Astrocyte (in vitro differentiated cells and primary cell): ENCODE data around the gene DZIP1. TPM values are rescaled to one million over a fixed set of nuclear protein-coding genes. Genes with fewer than 3 reads are reported as not detected.

Source experiments
- DNase-seq: peaks from one replicate; pipeline ENCODE4 v3.0.0-alpha.2; 2010; ENCODE audit warnings: low read depth
- FAIRE-seq: peaks from 2 replicates; lab custom pipeline; 2011; peaks lifted over from hg19 to GRCh38; lab: Jason Lieb, UNC
- H2AFZ ChIP-seq: 2 replicates; pipeline ENCODE4 v1.6.0; 2012; ENCODE audit warnings: low read depth, low read length, inconsistent platforms
- H3K27ac ChIP-seq: 2 replicates; pipeline ENCODE4 v1.5.1; 2011; ENCODE audit warnings: low read depth, low read length, inconsistent platforms
- H3K27me3 ChIP-seq: 2 replicates; pipeline ENCODE4 v1.6.0; 2011; ENCODE audit warnings: low read length, inconsistent platforms; ENCODE audit not compliant: insufficient read depth
- H3K36me3 ChIP-seq: 2 replicates; pipeline ENCODE4 v1.5.1; 2011; ENCODE audit warnings: low read length, inconsistent platforms; ENCODE audit not compliant: insufficient read depth
- H3K4me1 ChIP-seq: 2 replicates; pipeline ENCODE4 v1.5.1; 2011; ENCODE audit warnings: low read length, inconsistent platforms; ENCODE audit not compliant: insufficient read depth
- H3K4me2 ChIP-seq: 2 replicates; pipeline ENCODE4 v1.6.0; 2012; ENCODE audit warnings: low read length, inconsistent platforms
- H3K4me3 ChIP-seq: 2 replicates; pipeline ENCODE4 v1.5.1; 2011; ENCODE audit warnings: low read depth, mild to moderate bottlenecking, low read length, inconsistent platforms; ENCODE audit not compliant: insufficient read depth
- H3K79me2 ChIP-seq: 2 replicates; pipeline ENCODE4 v1.6.0; 2012; ENCODE audit warnings: mild to moderate bottlenecking, low read length, inconsistent platforms; ENCODE audit not compliant: insufficient read depth
- H3K9ac ChIP-seq: 2 replicates; pipeline ENCODE4 v1.6.0; 2012; ENCODE audit warnings: mild to moderate bottlenecking, low read length, inconsistent platforms
- H3K9me3 ChIP-seq: 2 replicates; pipeline ENCODE4 v1.5.1; 2012; ENCODE audit warnings: low read depth, mild to moderate bottlenecking, low read length, inconsistent platforms; ENCODE audit not compliant: insufficient read depth
- H4K20me1 ChIP-seq: 2 replicates; pipeline ENCODE4 v1.6.0; 2012; ENCODE audit warnings: low read length, inconsistent platforms; ENCODE audit not compliant: insufficient read depth
- H3K27ac Mint-ChIP-seq: one replicate; pipeline ENCODE4 v1.8.0; 2021; ENCODE audit warnings: mild to moderate bottlenecking, mixed read lengths; ENCODE audit not compliant: unreplicated experiment
- H3K27me3 Mint-ChIP-seq: one replicate; pipeline ENCODE4 v1.8.0; 2021; ENCODE audit warnings: low read depth, mixed read lengths; ENCODE audit not compliant: unreplicated experiment
- H3K36me3 Mint-ChIP-seq: one replicate; pipeline ENCODE4 v1.8.0; 2021; ENCODE audit warnings: low read depth, mixed read lengths; ENCODE audit not compliant: unreplicated experiment
- H3K4me1 Mint-ChIP-seq: one replicate; pipeline ENCODE4 v1.8.0; 2021; ENCODE audit warnings: low read depth, mixed read lengths; ENCODE audit not compliant: unreplicated experiment
- H3K4me3 Mint-ChIP-seq: one replicate; pipeline ENCODE4 v1.8.0; 2021; ENCODE audit warnings: mild to moderate bottlenecking, moderate library complexity, mixed read lengths; ENCODE audit not compliant: unreplicated experiment
- H3K9me3 Mint-ChIP-seq: one replicate; pipeline ENCODE4 v1.8.0; 2021; ENCODE audit warnings: mild to moderate bottlenecking, mixed read lengths; ENCODE audit not compliant: unreplicated experiment
- CTCF ChIP-seq: IDR thresholded peaks from 2 replicates; pipeline ENCODE4 v1.5.1; 2011; ENCODE audit warnings: low read depth, mild to moderate bottlenecking, inconsistent platforms, low read length, moderate library complexity; ENCODE audit not compliant: insufficient read depth
- EZH2 ChIP-seq: IDR thresholded peaks from 2 replicates; pipeline ENCODE4 v1.6.1; 2012; ENCODE audit warnings: mild to moderate bottlenecking, low read length, inconsistent platforms; ENCODE audit not compliant: insufficient read depth
- total RNA-seq: library from RNA; stranded (reverse); gene quantifications from 2 replicates; pipeline ENCODE4 v1.2.1, GENCODE V29; 2021

DZIP1 gene
- total RNA-seq, 1 donor from 2014 or later = 52.4 TPM

GRCh38 chr13:95557013-95557412 lies 87.5 kb downstream of the DZIP1 start:
- Histone ChIP-seq H3K27me3 (peaks cover 23% of the 10 kb centered on the region), H3K4me2 (no peak overlapping the region), H3K79me2 (no peaks in the 10 kb centered on the region), H3K27ac (no peak overlapping the region), H3K4me1 (no peaks in the 10 kb centered on the region), H3K36me3 (no peaks in the 10 kb centered on the region), H3K9me3 (no peaks in the 10 kb centered on the region), H2AFZ (no peak overlapping the region), H3K4me3 (no peak overlapping the region), H3K9ac (no peak overlapping the region), H4K20me1 (no peaks in the 10 kb centered on the region)
- Mint-ChIP-seq H3K4me1 (no peaks in the 10 kb centered on the region), H3K36me3 (no peaks in the 10 kb centered on the region), H3K27ac (no peak overlapping the region), H3K4me3 (no peak overlapping the region), H3K27me3 (peaks cover 22% of the 10 kb centered on the region), H3K9me3 (peaks cover 2% of the 10 kb centered on the region)
- FAIRE-seq = no peak
- no peak for DNase-seq
- TF ChIP-seq CTCF (no peak), EZH2 (no peak)

GRCh38 chr13:95553581-95554385 lies 90.7 kb downstream of the DZIP1 start:
- Mint-ChIP-seq H3K4me3 (peak overlapping the region; percentile 68), H3K4me1 (no peaks in the 10 kb centered on the region), H3K27me3 (peaks cover 38% of the 10 kb centered on the region), H3K27ac (no peak overlapping the region), H3K36me3 (peaks cover 4% of the 10 kb centered on the region), H3K9me3 (peaks cover 3% of the 10 kb centered on the region)
- Histone ChIP-seq H3K36me3 (no peaks in the 10 kb centered on the region), H3K9ac (no peak overlapping the region), H3K79me2 (no peaks in the 10 kb centered on the region), H3K27me3 (peaks cover 42% of the 10 kb centered on the region), H3K4me1 (no peaks in the 10 kb centered on the region), H3K9me3 (no peaks in the 10 kb centered on the region), H4K20me1 (no peaks in the 10 kb centered on the region), H3K4me2 (peak overlapping the region; percentile 73), H2AFZ (peak overlapping the region; percentile 13), H3K27ac (no peak overlapping the region), H3K4me3 (no peak overlapping the region)
- DNase-seq (no peak), FAIRE-seq (no peak)
- TF ChIP-seq CTCF = no peak
- TF ChIP-seq EZH2 = no peak
